ENCODE measurements around the gene BEGAIN. TPM values are rescaled to one million over a fixed set of nuclear protein-coding genes. Genes with fewer than 3 reads are reported as not detected.

Gene BEGAIN
- total RNA-seq, 6 experiments from 2014 or later = 0.05 to 0.20 (median 0.14) TPM; not detected in 1

GRCh38 chr14:100568998-100569733 is 18.1 kb downstream of the BEGAIN start:
- H3K27ac Mint-ChIP-seq = no peak overlapping the region
- peaks cover 42% of the 10 kb centered on the region for H3K27me3 Mint-ChIP-seq (ENCODE audit: insufficient read depth)
- DNase-seq = no peak
- H3K4me1 Mint-ChIP-seq (ENCODE audit: low read depth) = no peaks in the 10 kb centered on the region
- H3K36me3 Mint-ChIP-seq (ENCODE audit: low read depth) = no peaks in the 10 kb centered on the region
- H3K9me3 Mint-ChIP-seq = no peaks in the 10 kb centered on the region
- no peak overlapping the region for H3K4me3 Mint-ChIP-seq
- no peak for TF ChIP-seq CTCF (IDR thresholded peaks at IDR 0.05)

- Mint-ChIP-seq H3K27me3 (ENCODE audit: insufficient read depth) (peaks cover 42% of the 10 kb centered on the region), H3K9me3 (no peaks in the 10 kb centered on the region), H3K36me3 (ENCODE audit: low read depth) (no peaks in the 10 kb centered on the region), H3K27ac (no peak overlapping the region), H3K4me3 (no peak overlapping the region), H3K4me1 (ENCODE audit: low read depth) (no peaks in the 10 kb centered on the region)
- DNase-seq = no peak
- no peak for TF ChIP-seq CTCF (IDR thresholded peaks at IDR 0.05)
These were observed 18.8 kb downstream of the BEGAIN start for GRCh38 chr14:100568164-100568997.

- no peak overlapping the region for H3K27ac Mint-ChIP-seq
- DNase-seq = no peak
- no peak overlapping the region for H3K4me3 Mint-ChIP-seq
- H3K36me3 Mint-ChIP-seq (ENCODE audit: low read depth) = no peaks in the 10 kb centered on the region
- no peak for TF ChIP-seq CTCF (IDR thresholded peaks at IDR 0.05)
- H3K27me3 Mint-ChIP-seq (ENCODE audit: insufficient read depth) = peaks cover 47% of the 10 kb centered on the region
- no peaks in the 10 kb centered on the region for H3K4me1 Mint-ChIP-seq (ENCODE audit: low read depth)
- no peaks in the 10 kb centered on the region for H3K9me3 Mint-ChIP-seq
These were observed 19.4 kb downstream of the BEGAIN start for GRCh38 chr14:100567877-100568163.

- no peaks in the 10 kb centered on the region for H3K36me3 Mint-ChIP-seq (ENCODE audit: low read depth)
- H3K4me3 Mint-ChIP-seq = no peak overlapping the region
These were observed 20.0 kb downstream of the BEGAIN start for GRCh38 chr14:100567009-100567876.

More at GRCh38 chr14:100567009-100567876, 20.0 kb downstream of the BEGAIN start:
- DNase-seq = no peak
- H3K27ac Mint-ChIP-seq = no peak overlapping the region
- H3K27me3 Mint-ChIP-seq (ENCODE audit: insufficient read depth) = peaks cover 50% of the 10 kb centered on the region
- H3K4me1 Mint-ChIP-seq (ENCODE audit: low read depth) = no peaks in the 10 kb centered on the region
- TF ChIP-seq CTCF (IDR thresholded peaks at IDR 0.05) = no peak
- no peaks in the 10 kb centered on the region for H3K9me3 Mint-ChIP-seq

Data from HFFc6 (cell line).